Bronchial epithelial cell (primary cell): ENCODE data around the gene MBTPS2. TPM values are rescaled to one million over a fixed set of nuclear protein-coding genes. Genes with fewer than 3 reads are reported as not detected.

Source experiments
- DNase-seq: peaks from one replicate; pipeline ENCODE4 v3.0.0-alpha.2; 2010; ENCODE audit warnings: low read depth
- FAIRE-seq: peaks from 2 replicates; lab custom pipeline; 2011; peaks lifted over from hg19 to GRCh38; lab: Jason Lieb, UNC
- H3K27me3 ChIP-seq: 2 replicates; pipeline ENCODE4 v1.5.1; 2011; ENCODE audit warnings: low read length; ENCODE audit not compliant: control insufficient read depth, insufficient read depth
- H3K36me3 ChIP-seq: 2 replicates; pipeline ENCODE4 v1.5.1; 2011; ENCODE audit warnings: low read length; ENCODE audit not compliant: control insufficient read depth, insufficient read depth
- H3K4me3 ChIP-seq: 2 replicates; pipeline ENCODE4 v1.5.1; 2011; ENCODE audit warnings: mild to moderate bottlenecking, low read depth, low read length, control low read depth
- CTCF ChIP-seq: IDR thresholded peaks from 2 replicates; pipeline ENCODE4 v1.5.1; 2011; ENCODE audit warnings: mild to moderate bottlenecking, moderate library complexity, low read length, control low read depth, inconsistent platforms; ENCODE audit not compliant: insufficient read depth, severe bottlenecking
- total RNA-seq: library from RNA; depleted of rRNA; stranded (reverse); fragments of >200 nt; gene quantifications from 2 replicates; pipeline ENCODE4 v1.2.1, GENCODE V29; 2014

The MBTPS2 gene
- total RNA-seq, 1 donor from 2014 or later: 3.9 TPM

GRCh38 chrX:21883258-21883657, 43.8 kb downstream of the MBTPS2 start:
- FAIRE-seq (no peak), DNase-seq (no peak)
- TF ChIP-seq CTCF: no peak
- Histone ChIP-seq H3K36me3 (no peaks in the 10 kb centered on the region), H3K27me3 (no peaks in the 10 kb centered on the region), H3K4me3 (no peak overlapping the region)

- no peak for TF ChIP-seq CTCF
- H3K36me3 ChIP-seq: no peaks in the 10 kb centered on the region
- H3K27me3 ChIP-seq: no peaks in the 10 kb centered on the region
- DNase-seq: no peak
- FAIRE-seq: no peak
- H3K4me3 ChIP-seq: no peak overlapping the region
Observed at GRCh38 chrX:21885568-21885967, 46.2 kb downstream of the MBTPS2 start.

GRCh38 chrX:21905313-21905712, 65.9 kb downstream of the MBTPS2 start:
- TF ChIP-seq CTCF: no peak
- no peak overlapping the region for H3K4me3 ChIP-seq
- H3K27me3 ChIP-seq: no peaks in the 10 kb centered on the region
- DNase-seq (no peak), FAIRE-seq (no peak)
- no peaks in the 10 kb centered on the region for H3K36me3 ChIP-seq

GRCh38 chrX:21905953-21906352, 66.5 kb downstream of the MBTPS2 start:
- TF ChIP-seq CTCF: no peak
- Histone ChIP-seq H3K27me3 (no peaks in the 10 kb centered on the region), H3K36me3 (no peaks in the 10 kb centered on the region), H3K4me3 (no peak overlapping the region)
- no peak for FAIRE-seq
- no peak for DNase-seq

GRCh38 chrX:21907260-21907659, 67.8 kb downstream of the MBTPS2 start:
- Histone ChIP-seq H3K36me3 (no peaks in the 10 kb centered on the region), H3K27me3 (no peaks in the 10 kb centered on the region), H3K4me3 (no peak overlapping the region)
- no peak for TF ChIP-seq CTCF
- DNase-seq: no peak
- FAIRE-seq: no peak

- H3K36me3 ChIP-seq: no peaks in the 10 kb centered on the region
- H3K27me3 ChIP-seq: no peaks in the 10 kb centered on the region
- no peak overlapping the region for H3K4me3 ChIP-seq
- TF ChIP-seq CTCF: no peak
- FAIRE-seq: no peak
- no peak for DNase-seq
Observed at GRCh38 chrX:21911481-21911880, 72.1 kb downstream of the MBTPS2 start.
